Hematopoietic multipotent progenitor cell (in vitro differentiated cells): ENCODE data around the gene CTAGE4. TPM values are rescaled to one million over a fixed set of nuclear protein-coding genes. Genes with fewer than 3 reads are reported as not detected.
"Not testable (repeated sequence)": the region's sequence is repeated elsewhere in the genome, so short reads cannot be mapped to it uniquely, and the experiment has no call there.

Experiments
- DNase-seq, 3 donors: peaks; one replicate each; pipeline ENCODE4 v3.0.0-alpha.2; 2011 to 2015; ENCODE audit warnings: low read depth in 2 of 3, low spot score in 2 of 3
- total RNA-seq: library from RNA; depleted of rRNA; stranded (reverse); fragments of >200 nt; gene quantifications from one replicate; pipeline ENCODE4 v1.2.3, GENCODE V29; 2012

Gene CTAGE4, protein sequence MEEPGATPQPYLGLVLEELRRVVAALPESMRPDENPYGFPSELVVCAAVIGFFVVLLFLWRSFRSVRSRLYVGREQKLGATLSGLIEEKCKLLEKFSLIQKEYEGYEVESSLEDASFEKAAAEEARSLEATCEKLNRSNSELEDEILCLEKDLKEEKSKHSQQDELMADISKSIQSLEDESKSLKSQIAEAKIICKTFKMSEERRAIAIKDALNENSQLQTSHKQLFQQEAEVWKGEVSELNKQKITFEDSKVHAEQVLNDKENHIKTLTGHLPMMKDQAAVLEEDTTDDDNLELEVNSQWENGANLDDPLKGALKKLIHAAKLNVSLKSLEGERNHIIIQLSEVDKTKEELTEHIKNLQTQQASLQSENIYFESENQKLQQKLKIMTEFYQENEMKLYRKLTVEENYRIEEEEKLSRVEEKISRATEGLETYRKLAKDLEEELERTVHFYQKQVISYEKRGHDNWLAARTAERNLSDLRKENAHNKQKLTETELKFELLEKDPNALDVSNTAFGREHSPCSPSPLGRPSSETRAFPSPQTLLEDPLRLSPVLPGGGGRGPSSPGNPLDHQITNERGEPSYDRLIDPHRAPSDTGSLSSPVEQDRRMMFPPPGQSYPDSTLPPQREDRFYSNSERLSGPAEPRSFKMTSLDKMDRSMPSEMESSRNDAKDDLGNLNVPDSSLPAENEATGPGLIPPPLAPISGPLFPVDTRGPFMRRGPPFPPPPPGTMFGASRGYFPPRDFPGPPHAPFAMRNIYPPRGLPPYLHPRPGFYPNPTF
- not detected for total RNA-seq

DNA sequence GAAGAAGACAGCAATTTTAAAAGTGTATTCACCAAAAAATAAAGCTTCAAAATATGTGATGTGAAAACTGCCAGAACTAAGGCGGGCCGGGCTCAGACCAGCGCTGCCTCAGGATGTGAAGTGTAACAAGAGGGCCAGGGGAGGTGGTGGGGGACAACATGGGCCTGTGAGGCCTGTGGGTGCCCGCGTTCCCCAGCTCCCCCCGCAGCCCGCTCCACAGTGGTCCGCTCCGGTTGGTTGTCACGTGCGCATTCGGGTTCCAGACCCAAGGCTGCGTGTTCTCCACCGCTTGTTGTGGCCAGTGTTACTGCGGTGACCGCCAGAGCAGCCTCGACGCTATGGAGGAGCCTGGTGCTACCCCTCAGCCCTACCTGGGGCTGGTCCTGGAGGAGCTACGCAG is at the start of gene CTAGE4:
CTAGE4 (plus strand) TSS at position 301 of the 400 bp plus-strand sequence; CDS start at position 339, 38 bp downstream.
- DNase-seq = not testable (repeated sequence)

DNA sequence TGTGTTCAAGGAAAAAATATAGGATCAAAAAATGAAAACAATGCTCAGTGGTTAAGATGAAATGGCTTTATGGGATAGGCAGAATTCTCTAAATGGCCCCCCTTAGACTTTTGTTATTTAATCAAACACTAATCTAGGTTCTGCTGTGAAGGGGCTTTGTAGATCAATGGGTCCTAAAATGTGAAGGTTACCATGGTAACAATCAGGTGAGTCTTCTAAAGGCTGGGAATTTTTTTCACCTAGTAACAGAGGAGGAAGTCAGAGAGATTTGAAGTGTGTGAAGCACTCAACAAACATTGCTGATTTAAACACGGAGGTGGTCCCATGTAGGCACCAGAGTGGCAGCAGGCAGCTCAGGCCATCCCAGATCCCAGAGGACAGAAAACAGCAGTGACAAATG is 49.1 kb upstream of the CTAGE4 start:
- no peak for DNase-seq

DNA sequence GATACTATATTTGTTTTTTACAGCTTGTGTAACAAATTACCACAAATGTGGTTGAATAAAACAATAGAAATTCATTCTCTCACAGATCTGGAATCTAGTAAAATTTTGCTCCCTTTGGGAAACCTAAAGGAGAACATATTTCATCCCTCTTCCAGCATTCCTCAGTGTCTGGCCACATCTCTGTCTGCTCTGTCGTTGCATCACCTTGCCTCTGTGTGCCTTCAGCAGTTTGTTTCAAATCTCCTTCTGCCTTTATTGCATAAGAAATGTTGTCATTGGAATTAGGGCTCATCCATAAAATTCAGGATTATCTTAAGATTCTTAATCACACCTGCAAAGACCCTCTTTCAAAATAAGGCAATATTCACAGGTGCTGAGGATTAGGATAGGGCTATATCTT is 45.8 kb upstream of the CTAGE4 start:
- DNase-seq = no peak

DNA sequence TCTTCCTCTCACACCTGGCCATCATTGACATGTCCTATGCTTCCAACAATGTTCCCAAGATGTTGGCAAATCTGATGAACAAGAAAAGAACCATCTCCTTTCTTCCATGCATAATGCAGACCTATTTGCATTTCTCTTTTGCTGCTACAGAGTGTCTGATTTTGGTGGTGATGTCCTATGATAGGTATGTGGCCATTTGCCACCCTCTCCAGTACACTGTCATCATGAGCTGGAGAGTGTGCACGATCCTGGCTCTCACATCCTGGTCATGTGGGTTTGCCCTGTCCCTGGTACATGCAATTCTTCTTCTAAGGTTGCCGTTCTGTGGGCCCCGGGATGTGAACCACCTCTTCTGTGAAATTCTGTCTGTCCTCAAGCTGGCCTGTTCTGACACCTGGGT is 41.1 kb upstream of the CTAGE4 start:
- DNase-seq = no peak

DNA sequence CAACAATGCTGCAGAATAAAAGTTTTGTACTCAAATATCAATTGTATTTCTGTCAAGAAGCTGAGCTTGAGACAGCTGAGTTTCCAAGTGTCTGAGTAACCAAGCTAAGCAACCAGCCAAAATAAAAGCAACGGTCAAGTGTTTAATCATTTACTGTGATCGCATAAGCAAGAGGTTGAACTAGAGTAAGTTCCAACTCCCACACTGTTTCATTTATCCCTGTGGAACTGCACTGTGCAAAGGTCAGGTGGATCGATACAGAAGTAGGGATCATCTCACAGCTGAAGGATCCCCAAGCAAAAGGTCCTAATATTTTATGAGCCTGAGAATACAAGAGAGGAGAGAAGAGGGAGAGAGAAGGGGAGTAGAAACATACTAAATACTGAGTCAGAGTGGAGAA is 38.8 kb upstream of the CTAGE4 start:
- DNase-seq = no peak

DNA sequence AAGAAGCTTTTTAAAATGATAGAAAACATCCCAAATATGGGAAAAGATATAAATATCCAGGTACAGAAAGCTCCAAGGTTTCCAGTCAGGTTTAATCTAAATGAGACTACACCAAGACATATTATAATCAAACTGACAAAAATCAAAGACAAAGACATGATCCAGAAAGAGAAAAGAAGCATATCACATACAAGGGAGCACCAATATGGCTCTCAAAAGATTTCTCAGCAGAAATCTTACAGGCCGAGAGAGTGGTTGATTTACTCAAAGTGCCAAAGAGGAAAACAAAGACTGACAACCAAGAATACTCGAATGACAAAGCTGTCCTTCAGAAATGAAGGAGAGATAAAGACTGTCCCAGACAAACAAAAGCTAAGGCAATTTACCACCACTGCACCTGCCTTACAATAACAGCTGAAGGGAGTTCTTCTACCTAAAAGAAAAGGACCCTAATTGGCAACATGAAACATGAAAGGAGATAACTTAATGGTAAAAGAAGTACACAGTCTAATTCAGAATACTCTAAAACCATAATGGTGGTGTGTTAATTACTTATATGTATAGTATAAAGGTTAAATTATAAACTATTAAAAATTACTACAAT is 34.9 kb upstream of the CTAGE4 start:
- DNase-seq = no peak

DNA sequence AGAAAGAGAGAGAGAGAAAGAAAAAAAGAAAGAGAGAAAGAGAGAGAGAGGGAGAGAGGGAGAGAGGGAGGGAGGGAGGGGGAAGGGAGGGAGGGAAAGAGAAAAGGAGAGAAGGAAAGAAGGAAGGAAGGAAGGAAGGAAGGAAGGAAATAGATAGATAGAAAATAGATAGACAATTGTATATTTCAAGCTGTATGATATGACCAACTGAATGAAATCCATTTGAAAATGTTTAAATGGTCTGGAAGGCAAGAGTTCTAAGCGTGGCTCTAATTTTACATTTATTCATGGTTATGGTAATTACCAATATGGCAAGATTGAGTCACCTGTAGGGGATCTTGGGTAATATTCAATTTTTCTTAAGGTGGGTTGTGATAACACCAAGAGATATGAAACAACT is 24.4 kb upstream of the CTAGE4 start:
- no peak for DNase-seq

DNA sequence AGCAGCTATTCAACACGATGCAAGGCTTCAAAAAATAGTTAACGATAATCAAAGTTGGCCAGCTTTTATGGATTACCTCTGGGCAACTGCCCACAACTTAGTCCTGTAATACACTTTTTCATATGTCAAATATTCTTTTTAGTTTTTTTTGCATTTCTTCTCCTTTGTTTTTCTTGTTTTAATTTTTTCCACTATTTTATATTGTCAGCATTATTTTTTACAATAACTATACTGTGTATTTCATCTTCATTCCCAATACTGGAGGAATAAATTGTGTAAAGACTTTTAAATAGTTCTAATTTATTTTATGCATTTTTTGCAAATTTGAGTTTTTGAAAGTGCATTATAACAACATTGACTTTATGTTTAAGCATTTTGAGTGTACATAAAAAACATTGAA is 18.5 kb upstream of the CTAGE4 start:
- no peak for DNase-seq

DNA sequence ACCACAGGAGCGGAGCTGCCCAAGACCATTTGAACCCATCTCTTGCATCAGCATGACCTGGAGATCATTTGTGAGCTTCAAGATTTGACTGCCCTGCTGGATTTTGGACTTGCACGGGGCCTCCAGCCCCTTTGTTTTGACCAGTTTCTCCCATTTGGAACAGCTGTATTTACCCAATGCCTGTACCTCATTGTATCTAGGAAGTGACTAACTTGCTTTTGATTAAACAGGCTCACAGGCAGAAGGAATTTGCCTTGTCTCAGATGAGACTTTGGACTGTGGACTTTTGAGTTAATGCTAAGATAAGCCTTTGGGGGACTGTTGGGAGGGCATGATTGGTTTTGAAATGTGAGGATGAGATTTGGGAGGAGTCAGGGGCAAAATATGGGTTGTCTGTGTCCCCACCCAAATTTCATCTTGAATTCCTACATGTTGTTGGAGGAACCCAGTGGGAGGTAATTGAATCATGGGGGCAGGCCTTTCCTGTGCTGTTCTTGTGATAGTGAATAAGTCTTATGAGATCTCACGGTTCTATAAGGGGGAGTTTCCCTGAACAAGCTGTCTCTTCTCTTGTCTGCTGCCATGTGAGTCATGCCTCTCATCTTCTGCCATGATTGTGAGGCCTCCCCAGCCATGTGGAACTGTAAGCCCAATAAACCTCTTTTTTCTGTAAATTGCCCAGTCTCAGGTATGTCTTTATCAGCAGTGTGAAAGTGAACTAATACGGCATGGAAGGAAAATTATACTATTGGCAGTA is 11.5 kb upstream of the CTAGE4 start:
- not testable (repeated sequence) for DNase-seq

DNA sequence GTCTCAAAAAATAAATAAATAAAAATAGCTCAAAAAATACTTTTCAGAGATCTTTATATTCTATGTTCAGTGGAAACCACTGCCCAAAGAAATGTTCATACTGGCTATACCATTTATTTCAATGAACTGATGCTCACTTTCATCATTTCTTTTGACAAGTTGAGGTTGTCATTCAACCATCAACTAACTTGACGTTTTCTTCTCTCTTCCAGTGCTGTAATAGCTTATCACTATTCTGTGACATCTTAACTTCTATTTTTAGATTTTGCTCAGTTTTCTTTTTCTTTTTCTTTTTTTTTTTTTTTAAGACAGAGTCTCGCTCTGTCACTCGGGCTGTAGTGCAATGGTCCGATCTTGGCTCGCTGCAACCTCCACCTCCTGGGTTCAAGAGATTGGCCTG is 8.7 kb upstream of the CTAGE4 start:
- no peak for DNase-seq

DNA sequence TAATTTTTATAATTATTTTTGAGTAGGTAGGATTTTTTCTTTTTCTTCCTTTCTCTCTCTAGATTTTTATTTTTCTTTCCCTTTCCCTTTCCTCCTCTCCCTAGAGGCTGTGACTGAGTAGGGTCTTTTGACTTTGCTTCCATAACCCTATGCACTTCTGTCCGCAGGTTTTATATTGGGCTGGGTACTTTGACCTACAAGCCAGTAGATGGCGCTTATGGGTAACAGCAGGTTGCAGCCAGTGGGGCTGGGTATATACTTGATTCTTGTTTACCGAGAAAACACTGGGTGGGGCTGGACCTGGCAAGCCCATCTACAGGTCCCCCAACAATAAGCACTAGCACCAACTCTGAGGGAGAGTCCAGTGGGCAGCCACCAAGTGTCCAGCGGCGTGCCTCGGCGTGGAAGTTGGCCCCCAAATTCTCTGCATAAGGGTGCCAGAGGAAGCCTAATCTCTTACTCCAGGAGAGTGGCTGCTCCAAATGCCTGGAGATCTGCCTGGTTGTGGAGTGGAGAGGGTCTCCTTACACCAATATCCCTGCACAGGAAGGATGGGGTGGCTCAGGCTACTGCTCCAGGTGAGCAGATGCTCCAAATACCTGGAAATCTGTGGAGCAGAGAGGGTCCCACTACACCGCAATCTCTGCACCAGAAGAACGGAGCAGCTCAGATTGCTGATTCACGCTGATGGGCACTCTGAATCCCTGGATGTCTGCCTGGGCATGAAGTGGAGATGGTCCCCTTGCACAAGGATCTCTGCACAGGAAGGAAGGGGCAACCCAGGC is 4.7 kb upstream of the CTAGE4 start:
- peak in 2 of 3 donors; percentile 10 to 44 for DNase-seq

DNA sequence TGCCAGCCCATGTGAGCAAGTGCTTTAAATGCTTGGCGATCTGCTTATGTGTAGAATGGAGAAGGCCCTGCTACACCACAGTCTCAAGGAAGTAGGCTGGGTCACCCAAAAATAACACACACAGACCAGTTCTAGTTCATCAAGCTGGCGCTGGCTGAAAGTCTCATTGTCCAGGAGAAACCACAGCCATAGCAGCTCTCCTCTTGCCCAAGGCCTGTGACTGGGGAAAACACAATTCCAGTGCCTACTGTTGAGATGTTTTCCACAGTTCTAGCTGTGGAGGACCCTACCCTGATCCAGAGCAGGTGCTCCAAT is 4.1 kb upstream of the CTAGE4 start:
- not testable (repeated sequence) for DNase-seq

DNA sequence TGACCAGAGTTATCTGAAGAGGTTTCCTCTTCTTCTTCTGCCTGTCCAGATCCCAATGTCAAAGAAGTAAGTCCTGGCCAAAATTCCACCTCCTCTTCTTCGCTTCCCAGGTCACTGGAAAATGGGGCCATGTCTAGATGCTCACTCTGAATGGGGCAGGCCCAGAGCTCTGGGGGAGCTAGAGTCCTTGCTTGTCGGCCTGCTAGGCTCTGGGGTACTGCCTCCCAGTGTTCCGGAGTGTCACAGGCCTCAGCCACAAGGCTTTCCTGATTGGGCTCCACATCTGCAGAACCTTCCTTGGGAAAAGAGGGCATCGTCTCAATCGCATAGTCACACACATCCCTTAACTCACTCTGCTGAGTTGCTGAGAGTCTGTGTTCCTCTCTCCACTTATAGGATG is 4.6 kb downstream of the CTAGE4 start:
- not testable (repeated sequence) for DNase-seq

DNA sequence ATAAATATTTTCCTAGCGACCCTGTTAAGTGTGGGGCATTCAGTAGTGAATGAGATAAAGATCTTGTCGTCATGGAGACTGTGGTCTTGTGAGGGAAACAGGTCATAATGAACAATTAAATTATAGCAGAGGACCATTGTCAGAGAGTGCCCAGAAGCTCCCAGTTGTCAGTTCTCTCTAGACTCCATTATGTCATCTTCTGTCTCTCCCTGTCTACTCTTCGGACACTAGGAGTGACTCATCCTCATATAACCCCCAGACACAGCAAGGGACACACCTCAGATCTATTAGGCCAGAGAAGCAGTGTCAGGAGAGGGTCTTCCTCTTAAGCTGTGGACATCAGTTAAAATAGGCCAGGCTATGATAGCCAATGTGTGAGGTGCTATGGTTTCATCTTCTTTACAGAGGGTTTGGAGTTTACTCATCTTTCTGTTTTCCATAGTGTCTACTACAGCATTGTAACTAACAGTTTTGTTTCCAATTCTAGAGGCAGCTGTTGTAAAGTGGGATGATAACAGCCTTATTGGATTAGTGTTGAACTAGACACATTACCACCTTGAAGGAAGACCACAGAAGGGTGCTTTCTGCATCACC is 5.4 kb downstream of the CTAGE4 start:
- DNase-seq = not testable (repeated sequence)

DNA sequence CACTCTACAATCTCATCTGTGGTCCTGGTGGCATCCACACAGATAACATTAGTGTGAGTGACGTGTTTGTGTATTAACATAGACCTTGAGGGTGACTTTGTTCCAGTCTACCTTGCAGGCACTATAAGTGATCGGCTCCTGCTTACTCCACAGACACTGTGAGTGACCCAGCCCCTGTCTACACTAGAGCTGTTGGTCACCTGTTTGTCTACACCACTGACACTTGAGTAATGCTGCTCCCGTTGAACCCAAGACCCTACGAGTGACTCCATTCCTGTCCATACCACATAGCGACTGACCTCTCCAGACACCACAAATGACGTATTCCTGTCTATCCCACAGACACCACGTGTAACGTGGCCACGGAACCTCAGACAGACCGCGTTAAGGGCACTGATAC is 10.5 kb downstream of the CTAGE4 start:
- not testable (repeated sequence) for DNase-seq

DNA sequence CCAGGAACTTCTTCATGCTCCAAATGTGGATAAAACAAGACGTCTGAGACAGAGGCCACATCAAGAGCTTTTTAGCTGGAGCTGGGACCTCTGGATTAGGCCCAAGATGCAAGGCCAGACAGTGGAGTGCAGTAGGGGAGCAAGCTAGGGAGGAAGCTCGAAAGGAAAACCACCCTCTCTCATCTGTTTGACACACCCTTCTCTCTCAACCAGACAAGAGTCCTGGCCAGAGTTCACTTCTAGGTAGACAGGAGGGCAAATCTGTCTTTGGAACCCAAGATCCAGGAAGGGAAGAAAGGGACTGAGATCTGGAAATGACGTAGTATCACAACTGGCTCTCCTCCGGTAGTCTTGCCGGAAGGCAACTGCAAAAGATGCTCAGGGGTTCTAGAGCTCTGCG is 11.2 kb downstream of the CTAGE4 start:
- not testable (repeated sequence) for DNase-seq

DNA sequence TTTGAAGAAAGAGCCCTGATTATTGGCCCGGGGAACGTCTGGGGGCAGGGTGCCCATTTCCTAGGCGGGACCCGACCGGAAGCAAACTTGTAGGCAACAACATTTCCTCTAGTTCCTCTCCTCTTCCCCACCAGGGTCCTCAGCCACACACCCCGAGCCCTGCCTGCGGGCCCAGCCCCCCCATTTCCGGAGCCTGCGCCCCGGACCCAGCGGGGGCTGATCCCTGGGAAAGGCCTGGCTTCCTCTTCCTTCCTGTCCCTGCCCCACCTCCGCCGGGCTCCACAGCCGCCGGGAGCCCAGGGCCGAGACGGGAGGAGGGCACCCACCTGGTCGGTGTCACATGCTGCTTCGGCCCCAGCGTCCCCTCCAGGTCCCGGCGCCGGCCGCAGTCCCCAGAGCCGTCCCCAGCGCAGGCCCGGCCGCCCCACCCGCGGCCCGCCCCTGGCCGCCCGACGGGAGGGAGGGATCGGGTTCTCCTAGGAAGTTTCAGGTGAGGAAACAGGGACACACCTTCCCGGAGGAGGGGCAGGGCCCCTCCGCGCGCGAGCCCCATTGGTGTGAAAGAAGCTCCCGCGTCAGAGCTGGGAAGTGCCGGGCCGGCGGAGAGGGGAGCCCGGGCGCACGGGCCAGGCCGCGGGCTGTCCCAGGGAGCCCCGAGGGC is 12.1 kb downstream of the CTAGE4 start, which contains the start of gene ARHGEF35:
ARHGEF35 (minus strand) TSS at position 622 of the 661 bp plus-strand sequence. CDS start 7,450 bp downstream, outside the sequence.
- DNase-seq = not testable (repeated sequence)

DNA sequence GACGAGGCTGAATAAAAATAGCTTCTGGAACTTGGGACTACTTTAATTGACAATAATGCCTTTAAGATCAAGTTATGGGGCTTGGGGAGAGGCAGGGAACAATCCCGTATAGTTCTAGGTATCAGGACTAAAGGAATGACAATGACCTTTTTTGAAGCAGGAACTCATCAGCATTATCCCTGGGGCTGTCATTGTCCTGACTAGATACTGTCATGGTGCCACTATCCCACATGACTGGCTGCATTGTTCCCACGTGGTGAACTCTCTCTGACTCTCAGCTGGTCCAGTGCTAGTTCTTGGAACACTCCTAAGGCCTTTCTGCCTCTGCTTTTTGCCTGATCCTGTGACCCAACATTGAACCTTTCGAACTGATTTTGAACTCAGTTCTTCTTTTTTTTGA is 15.7 kb downstream of the CTAGE4 start:
- DNase-seq = not testable (repeated sequence)

DNA sequence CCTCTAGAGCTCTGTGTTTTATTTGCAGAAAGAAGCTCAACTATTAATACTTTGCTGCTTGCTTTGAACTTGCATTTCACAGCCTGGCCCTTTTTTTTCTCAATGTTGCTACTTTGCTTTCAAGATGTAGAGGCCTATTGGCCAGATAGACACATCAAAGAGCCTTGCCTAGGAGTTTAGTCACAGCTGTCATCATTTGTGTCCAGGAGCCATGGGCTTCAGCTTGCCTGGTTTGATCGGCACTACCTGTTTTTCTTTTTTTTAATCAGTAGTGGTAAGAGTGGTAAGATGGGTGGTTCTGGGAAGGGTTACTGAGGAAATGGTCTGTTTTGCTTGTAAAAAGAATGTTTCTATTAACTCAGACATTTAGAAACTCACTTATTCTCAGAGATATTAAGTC is 18.7 kb downstream of the CTAGE4 start:
- not testable (repeated sequence) for DNase-seq
